Measurements from ENCODE around the gene TRIM65.

Gene TRIM65

DNA sequence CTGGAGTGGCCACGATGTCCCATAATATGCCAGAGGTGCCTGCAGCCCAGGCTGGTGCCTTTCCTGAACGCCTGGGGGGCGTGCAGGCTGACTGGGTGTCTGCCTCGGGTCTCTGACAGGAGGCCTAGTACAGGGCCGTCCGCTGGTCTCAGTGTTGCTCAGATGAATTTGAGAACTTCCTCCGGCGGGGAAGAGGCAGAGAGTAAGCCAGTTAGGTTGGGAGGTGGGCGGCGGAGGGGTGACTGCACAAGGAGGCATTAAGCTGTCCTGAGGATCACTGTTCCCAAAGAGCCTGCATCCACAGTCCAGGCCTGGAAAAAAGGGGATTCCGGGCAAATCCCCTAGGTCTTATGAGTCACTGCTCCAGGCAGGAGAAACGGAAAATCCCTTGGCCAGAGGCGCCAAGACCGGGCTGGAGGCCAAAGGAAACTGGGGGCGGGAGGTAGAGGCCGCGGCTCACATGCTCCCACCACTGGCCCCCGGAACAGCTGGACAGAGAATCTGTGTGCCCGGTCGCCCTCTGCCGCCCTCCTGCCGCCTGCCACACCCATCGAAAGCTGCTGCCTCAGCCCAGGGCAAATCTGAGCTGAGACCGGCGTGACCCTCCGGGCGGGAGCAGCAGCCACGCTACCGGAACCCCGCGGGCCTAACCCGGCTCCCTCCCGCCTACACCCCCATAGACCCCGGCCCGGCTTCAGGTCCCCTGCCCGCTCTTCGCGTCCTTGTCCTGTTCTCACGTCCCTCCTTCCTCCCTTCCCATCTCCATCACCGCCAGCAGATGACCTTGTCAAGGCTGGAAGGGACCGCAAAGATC is 19.6 kb downstream of the TRIM65 start:
- H3K4me2 ChIP-seq (ENCODE audit: low read depth, low read length) = peak overlapping the region; percentile 97
- no peaks in the 10 kb centered on the region for H3K9me3 ChIP-seq (replicated peaks; ENCODE audit: insufficient read depth, low read length)
- DNase-seq = peak; percentile 85
- H3K4me3 ChIP-seq (ENCODE audit: low read length) = peak overlapping the region; percentile 92
- H3K27me3 ChIP-seq (replicated peaks; ENCODE audit: insufficient read depth, low read length) = no peaks in the 10 kb centered on the region
- H3K9me2 ChIP-seq (replicated peaks; ENCODE audit: insufficient read depth, low read length) = no peaks in the 10 kb centered on the region
- H3K27ac ChIP-seq (ENCODE audit: low read length) = peak overlapping the region; percentile 99
- no peaks in the 10 kb centered on the region for H4K20me1 ChIP-seq (ENCODE audit: insufficient read depth, low read length)
- peaks cover 28% of the 10 kb centered on the region for H3K4me1 ChIP-seq (ENCODE audit: low read length)
- TF ChIP-seq EZH2phosphoT487 (IDR thresholded peaks at IDR 0.05; ENCODE audit: low read length) = no peak
- TF ChIP-seq, protein P1, sequence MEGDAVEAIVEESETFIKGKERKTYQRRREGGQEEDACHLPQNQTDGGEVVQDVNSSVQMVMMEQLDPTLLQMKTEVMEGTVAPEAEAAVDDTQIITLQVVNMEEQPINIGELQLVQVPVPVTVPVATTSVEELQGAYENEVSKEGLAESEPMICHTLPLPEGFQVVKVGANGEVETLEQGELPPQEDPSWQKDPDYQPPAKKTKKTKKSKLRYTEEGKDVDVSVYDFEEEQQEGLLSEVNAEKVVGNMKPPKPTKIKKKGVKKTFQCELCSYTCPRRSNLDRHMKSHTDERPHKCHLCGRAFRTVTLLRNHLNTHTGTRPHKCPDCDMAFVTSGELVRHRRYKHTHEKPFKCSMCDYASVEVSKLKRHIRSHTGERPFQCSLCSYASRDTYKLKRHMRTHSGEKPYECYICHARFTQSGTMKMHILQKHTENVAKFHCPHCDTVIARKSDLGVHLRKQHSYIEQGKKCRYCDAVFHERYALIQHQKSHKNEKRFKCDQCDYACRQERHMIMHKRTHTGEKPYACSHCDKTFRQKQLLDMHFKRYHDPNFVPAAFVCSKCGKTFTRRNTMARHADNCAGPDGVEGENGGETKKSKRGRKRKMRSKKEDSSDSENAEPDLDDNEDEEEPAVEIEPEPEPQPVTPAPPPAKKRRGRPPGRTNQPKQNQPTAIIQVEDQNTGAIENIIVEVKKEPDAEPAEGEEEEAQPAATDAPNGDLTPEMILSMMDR (IDR thresholded peaks at IDR 0.05; ENCODE audit: low read length) = no peak
- TF ChIP-seq EZH2 (optimal IDR thresholded peaks at IDR 0.05; ENCODE audit: low read depth, low read length) = no peak
- peaks cover 35% of the 10 kb centered on the region for H3K79me2 ChIP-seq (ENCODE audit: low read length)
- H3F3A ChIP-seq (ENCODE audit: insufficient read depth, low read length) = peaks cover 45% of the 10 kb centered on the region
- no peak overlapping the region for H2AFZ ChIP-seq (ENCODE audit: low read length)
- H3K9ac ChIP-seq (ENCODE audit: low read length) = peak overlapping the region; percentile 100
- peaks cover 4% of the 10 kb centered on the region; the same call in 1 of the 2 replicates for H3K36me3 ChIP-seq (replicated peaks; ENCODE audit: insufficient read depth, low read length)

DNA sequence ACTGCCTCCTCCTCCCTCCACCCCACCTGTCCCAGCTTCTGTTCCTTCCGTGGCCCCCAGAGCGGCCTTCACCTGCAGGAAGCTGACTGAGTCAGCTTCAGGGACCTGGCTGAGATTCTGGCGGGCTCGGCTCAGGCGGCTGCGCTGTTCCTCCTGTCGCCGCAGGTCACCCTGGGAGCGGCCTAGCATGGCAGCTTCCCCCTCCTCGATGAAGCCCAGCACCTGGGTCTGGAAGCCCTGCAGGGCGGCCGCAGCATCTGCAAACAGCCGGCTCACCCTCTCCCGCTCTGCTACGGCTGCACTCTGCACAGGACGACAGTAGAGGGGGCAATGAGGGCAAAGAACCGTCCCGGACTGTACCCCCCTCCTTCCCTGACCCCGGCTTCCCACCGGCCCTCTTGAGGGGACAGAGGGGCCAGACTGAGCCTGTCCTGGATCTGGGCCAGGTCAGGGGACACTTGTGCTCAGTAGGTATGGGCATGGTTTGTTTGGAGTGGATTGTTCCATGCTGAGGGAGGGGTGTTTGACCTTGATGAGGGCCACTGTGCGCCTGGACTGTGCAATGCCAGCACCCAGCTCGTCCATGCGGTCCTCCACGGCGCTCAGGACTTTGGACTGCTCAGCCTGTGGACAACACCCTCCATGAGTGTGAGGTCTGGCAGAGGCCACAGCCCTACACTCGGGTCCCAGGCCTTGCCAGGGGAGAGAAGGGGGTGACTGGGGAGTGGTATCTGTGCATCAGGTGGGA is 20.4 kb downstream of the TRIM65 start:
- Histone ChIP-seq H3F3A (ENCODE audit: insufficient read depth, low read length) (peaks cover 45% of the 10 kb centered on the region), H3K4me2 (ENCODE audit: low read depth, low read length) (peak overlapping the region; percentile 97), H3K9me2 (replicated peaks; ENCODE audit: insufficient read depth, low read length) (no peaks in the 10 kb centered on the region), H3K79me2 (ENCODE audit: low read length) (peaks cover 35% of the 10 kb centered on the region), H3K27ac (ENCODE audit: low read length) (peak overlapping the region; percentile 99), H3K9ac (ENCODE audit: low read length) (peak overlapping the region; percentile 100), H3K36me3 (replicated peaks; ENCODE audit: insufficient read depth, low read length) (peaks cover 4% of the 10 kb centered on the region; the same call in 1 of the 2 replicates), H3K27me3 (replicated peaks; ENCODE audit: insufficient read depth, low read length) (no peaks in the 10 kb centered on the region), H3K4me1 (ENCODE audit: low read length) (peaks cover 28% of the 10 kb centered on the region), H3K4me3 (ENCODE audit: low read length) (peak overlapping the region; percentile 92), H2AFZ (ENCODE audit: low read length) (no peak overlapping the region), H4K20me1 (ENCODE audit: insufficient read depth, low read length) (no peaks in the 10 kb centered on the region), H3K9me3 (replicated peaks; ENCODE audit: insufficient read depth, low read length) (no peaks in the 10 kb centered on the region)
- peak; percentile 95 for DNase-seq
- no peak for TF ChIP-seq EZH2phosphoT487 (IDR thresholded peaks at IDR 0.05; ENCODE audit: low read length)
- TF ChIP-seq, protein P1 (IDR thresholded peaks at IDR 0.05; ENCODE audit: low read length) = peak; percentile 50

DNA sequence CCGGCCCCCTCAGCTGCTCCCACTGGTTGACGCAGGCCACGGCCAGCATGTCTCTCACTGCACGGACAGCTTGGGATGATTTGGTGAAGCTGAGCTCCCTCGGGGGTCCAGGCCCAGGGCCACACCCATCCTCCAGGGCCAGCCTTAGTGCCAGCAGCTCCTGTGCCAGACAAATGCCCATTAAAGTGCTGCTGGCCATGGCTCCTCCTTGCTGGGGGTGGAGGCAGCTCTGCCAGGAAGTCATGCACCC is 20.9 kb downstream of the TRIM65 start:
- no peaks in the 10 kb centered on the region for H3K9me3 ChIP-seq (replicated peaks; ENCODE audit: insufficient read depth, low read length)
- H3K27me3 ChIP-seq (replicated peaks; ENCODE audit: insufficient read depth, low read length) = no peaks in the 10 kb centered on the region
- H4K20me1 ChIP-seq (ENCODE audit: insufficient read depth, low read length) = no peaks in the 10 kb centered on the region
- peaks cover 28% of the 10 kb centered on the region for H3K4me1 ChIP-seq (ENCODE audit: low read length)
- peaks cover 35% of the 10 kb centered on the region for H3K79me2 ChIP-seq (ENCODE audit: low read length)
- no peak overlapping the region for H2AFZ ChIP-seq (ENCODE audit: low read length)
- DNase-seq = no peak
- H3F3A ChIP-seq (ENCODE audit: insufficient read depth, low read length) = peaks cover 45% of the 10 kb centered on the region
- H3K4me2 ChIP-seq (ENCODE audit: low read depth, low read length) = peak overlapping the region; percentile 97
- peaks cover 4% of the 10 kb centered on the region; the same call in 1 of the 2 replicates for H3K36me3 ChIP-seq (replicated peaks; ENCODE audit: insufficient read depth, low read length)
- H3K9me2 ChIP-seq (replicated peaks; ENCODE audit: insufficient read depth, low read length) = no peaks in the 10 kb centered on the region
- peak overlapping the region; percentile 92 for H3K4me3 ChIP-seq (ENCODE audit: low read length)
- peak overlapping the region; percentile 99 for H3K27ac ChIP-seq (ENCODE audit: low read length)
- H3K9ac ChIP-seq (ENCODE audit: low read length) = peak overlapping the region; percentile 100
- TF ChIP-seq EZH2phosphoT487 (IDR thresholded peaks at IDR 0.05; ENCODE audit: low read length) (no peak), EZH2 (optimal IDR thresholded peaks at IDR 0.05; ENCODE audit: low read depth, low read length) (no peak)
- TF ChIP-seq, protein P1 (IDR thresholded peaks at IDR 0.05; ENCODE audit: low read length) = no peak
